Esophagus muscularis mucosa (tissue), 4 donors: ENCODE data around the gene C1orf210. TPM values are rescaled to one million over a fixed set of nuclear protein-coding genes. Genes with fewer than 3 reads are reported as not detected.

Experiments
- DNase-seq: peaks from one replicate; pipeline ENCODE4 v3.0.0-alpha.2; 2017; ENCODE audit errors: extremely low spot score
- H3K27ac ChIP-seq, 4 donors: fragments of 200-600 bp; sonication (generic); replicated peaks in 1 of 4; 1 replicate in 3 of 4; 2 replicates in 1 of 4; pipeline ENCODE4 v1.5.1; 2016 to 2019; ENCODE audit warnings: mild to moderate bottlenecking in 1 of 4
- H3K27me3 ChIP-seq, 4 donors: fragments of 200-600 bp; sonication (generic); one replicate each; pipeline versions ENCODE4 v1.5.1 to v1.6.0; 2016 to 2019
- H3K36me3 ChIP-seq, 4 donors: fragments of 200-600 bp; sonication (generic); one replicate each; pipeline ENCODE4 v1.5.1; 2016 to 2019
- H3K4me1 ChIP-seq, 4 donors: fragments of 200-600 bp; sonication (generic); one replicate each; pipeline ENCODE4 v1.5.1; 2016 to 2019
- H3K4me3 ChIP-seq, 4 donors: fragments of 200-600 bp; sonication (generic); 1 replicate in 2 of 4; 2 replicates in 2 of 4; pipeline ENCODE4 v1.5.1; 2016 to 2019; ENCODE audit warnings: mild to moderate bottlenecking in 4 of 4, moderate library complexity in 1 of 4
- H3K9me3 ChIP-seq, 4 donors: fragments of 200-600 bp; sonication (generic); 1 replicate in 3 of 4; 2 replicates in 1 of 4; pipeline ENCODE4 v1.5.1; 2016 to 2019
- EP300 ChIP-seq: sonication (generic); formaldehyde crosslinking; IDR thresholded peaks from one replicate; pipeline ENCODE4 v1.6.1; 2017; ENCODE audit warnings: antibody characterized with exemption
- POLR2A ChIP-seq: fragments of 450-650 bp; IDR thresholded peaks from one replicate; pipeline ENCODE4 v1.6.1; 2017; ENCODE audit warnings: antibody characterized with exemption, moderate library complexity, mild to moderate bottlenecking, low read depth
- POLR2AphosphoS5 ChIP-seq, 2 donors: sonication (generic); formaldehyde crosslinking; IDR thresholded peaks; one replicate each; pipeline ENCODE4 v1.6.1; 2017; ENCODE audit warnings: antibody characterized with exemption in 2 of 2
- WGBS: methylation state at CpG from one replicate; pipeline ENCODE4 v1.1.5; 2018; 5-methylcytosine and 5-hydroxymethylcytosine counted together
- intact Hi-C: fragments of 100-400 bp; cut with DNase I; formaldehyde crosslinking; loops from one replicate; pipeline ENCODE4 v1.15.1; 2023
- total RNA-seq, 4 donors: library from RNA; depleted of rRNA; stranded (reverse); fragments of >200 nt; gene quantifications; one replicate each; pipeline versions ENCODE4 v1.1.0 to v1.2.1, GENCODE V29; 2016
- TF ChIP-seq, protein P1 (sequence below), 3 experiments: fragments of 200-600 bp in 2 of 3; fragments of 450-650 bp in 1 of 3; sonication (generic) in 2 of 3; IDR thresholded peaks; one replicate each; pipeline ENCODE4 v1.5.1; 2017 to 2019; ENCODE audit warnings: antibody characterized with exemption in 3 of 3, mild to moderate bottlenecking in 2 of 3, moderate library complexity in 1 of 3

C1orf210 gene
- total RNA-seq, 4 donors from 2014 or later: not detected

- TF ChIP-seq EP300 (no peak), POLR2AphosphoS5 (IDR thresholded peaks at IDR 0.05) (no peak), POLR2A (no peak)
- TF ChIP-seq, protein P1, sequence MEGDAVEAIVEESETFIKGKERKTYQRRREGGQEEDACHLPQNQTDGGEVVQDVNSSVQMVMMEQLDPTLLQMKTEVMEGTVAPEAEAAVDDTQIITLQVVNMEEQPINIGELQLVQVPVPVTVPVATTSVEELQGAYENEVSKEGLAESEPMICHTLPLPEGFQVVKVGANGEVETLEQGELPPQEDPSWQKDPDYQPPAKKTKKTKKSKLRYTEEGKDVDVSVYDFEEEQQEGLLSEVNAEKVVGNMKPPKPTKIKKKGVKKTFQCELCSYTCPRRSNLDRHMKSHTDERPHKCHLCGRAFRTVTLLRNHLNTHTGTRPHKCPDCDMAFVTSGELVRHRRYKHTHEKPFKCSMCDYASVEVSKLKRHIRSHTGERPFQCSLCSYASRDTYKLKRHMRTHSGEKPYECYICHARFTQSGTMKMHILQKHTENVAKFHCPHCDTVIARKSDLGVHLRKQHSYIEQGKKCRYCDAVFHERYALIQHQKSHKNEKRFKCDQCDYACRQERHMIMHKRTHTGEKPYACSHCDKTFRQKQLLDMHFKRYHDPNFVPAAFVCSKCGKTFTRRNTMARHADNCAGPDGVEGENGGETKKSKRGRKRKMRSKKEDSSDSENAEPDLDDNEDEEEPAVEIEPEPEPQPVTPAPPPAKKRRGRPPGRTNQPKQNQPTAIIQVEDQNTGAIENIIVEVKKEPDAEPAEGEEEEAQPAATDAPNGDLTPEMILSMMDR (IDR thresholded peaks at IDR 0.05): no peak
- Histone ChIP-seq H3K4me1 (no peaks in the 10 kb centered on the region), H3K9me3 (no peaks in the 10 kb centered on the region), H3K27ac (no peak overlapping the region), H3K4me3 (no peak overlapping the region), H3K36me3 (no peaks in the 10 kb centered on the region), H3K27me3 (peaks cover 0 to 10% (median 0%) of the 10 kb centered on the region in 4 donors)
- DNase-seq: no peak
- intact Hi-C loops: no loop called here
- WGBS: 20% methylated on average over 2 of the region's 2 CpGs
These were observed 4.7 kb downstream of the C1orf210 start for GRCh38 chr1:43280692-43281091.

DNA sequence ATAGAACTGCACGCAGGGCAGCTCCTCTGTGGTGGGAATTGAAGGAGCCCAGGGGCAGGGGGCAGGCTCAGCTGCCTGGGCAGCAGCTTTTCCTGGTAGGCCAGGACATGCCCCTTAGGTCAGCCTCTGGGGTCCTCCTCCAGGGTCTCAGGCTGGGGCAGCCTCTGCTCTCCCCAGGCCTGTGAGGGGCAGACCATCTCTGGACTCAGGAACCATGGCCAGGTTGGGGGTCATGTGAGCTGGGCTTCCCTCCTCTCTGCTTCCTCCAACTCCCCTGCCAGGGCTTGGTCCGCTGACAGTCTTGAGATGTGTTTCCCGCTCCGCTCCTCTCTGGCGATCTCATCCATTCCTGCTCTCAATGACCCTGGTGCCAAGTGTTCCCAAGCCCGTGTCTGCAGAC, 5.7 kb downstream of the C1orf210 start:
- intact Hi-C loops: no loop called here
- 96% methylated on average over 6 of the region's 6 CpGs for WGBS
- no peak for DNase-seq

GRCh38 chr1:43279161-43279560, 6.2 kb downstream of the C1orf210 start:
- Histone ChIP-seq H3K27me3 (peaks cover 0 to 7% (median 0%) of the 10 kb centered on the region in 4 donors), H3K4me1 (no peaks in the 10 kb centered on the region), H3K9me3 (no peaks in the 10 kb centered on the region), H3K4me3 (no peak overlapping the region), H3K36me3 (no peaks in the 10 kb centered on the region), H3K27ac (no peak overlapping the region)
- no peak for DNase-seq
- no CpG with 5 or more reads among the region's 5 CpGs for WGBS
- intact Hi-C loops: no loop called here
- TF ChIP-seq, protein P1 (IDR thresholded peaks at IDR 0.05): no peak
- TF ChIP-seq EP300: no peak
- no peak for TF ChIP-seq POLR2AphosphoS5 (IDR thresholded peaks at IDR 0.05)
- no peak for TF ChIP-seq POLR2A

More for the DNA sequence above, 5.7 kb downstream of the C1orf210 start:
- no peak overlapping the region for H3K27ac ChIP-seq
- H3K36me3 ChIP-seq: no peaks in the 10 kb centered on the region
- H3K4me3 ChIP-seq: no peak overlapping the region
- peaks cover 0 to 3% (median 0%) of the 10 kb centered on the region in 4 donors for H3K27me3 ChIP-seq
- no peaks in the 10 kb centered on the region for H3K9me3 ChIP-seq
- H3K4me1 ChIP-seq: no peaks in the 10 kb centered on the region
- TF ChIP-seq POLR2AphosphoS5 (IDR thresholded peaks at IDR 0.05) (no peak), POLR2A (no peak), EP300 (no peak)
- TF ChIP-seq, protein P1 (IDR thresholded peaks at IDR 0.05): no peak

GRCh38 chr1:43277116-43277876, 8.1 kb downstream of the C1orf210 start:
- no peak for TF ChIP-seq EP300
- TF ChIP-seq, protein P1 (IDR thresholded peaks at IDR 0.05): no peak
- TF ChIP-seq POLR2A: no peak
- no peak for TF ChIP-seq POLR2AphosphoS5 (IDR thresholded peaks at IDR 0.05)
- Histone ChIP-seq H3K4me1 (no peaks in the 10 kb centered on the region), H3K36me3 (no peaks in the 10 kb centered on the region), H3K4me3 (no peak overlapping the region), H3K27ac (no peak overlapping the region), H3K27me3 (peaks cover 0 to 23% (median 0%) of the 10 kb centered on the region in 4 donors), H3K9me3 (no peaks in the 10 kb centered on the region)
- intact Hi-C loops: no loop called here
- DNase-seq: no peak
- 89% methylated on average over 5 of the region's 7 CpGs for WGBS
